GM19238 (cell line): ENCODE measurements around the gene FAM107A.

Experiments
- DNase-seq: peaks from one replicate; pipeline ENCODE4 v3.0.0; 2011; ENCODE audit warnings: low spot score; ENCODE audit not compliant: insufficient read length

FAM107A gene

DNA sequence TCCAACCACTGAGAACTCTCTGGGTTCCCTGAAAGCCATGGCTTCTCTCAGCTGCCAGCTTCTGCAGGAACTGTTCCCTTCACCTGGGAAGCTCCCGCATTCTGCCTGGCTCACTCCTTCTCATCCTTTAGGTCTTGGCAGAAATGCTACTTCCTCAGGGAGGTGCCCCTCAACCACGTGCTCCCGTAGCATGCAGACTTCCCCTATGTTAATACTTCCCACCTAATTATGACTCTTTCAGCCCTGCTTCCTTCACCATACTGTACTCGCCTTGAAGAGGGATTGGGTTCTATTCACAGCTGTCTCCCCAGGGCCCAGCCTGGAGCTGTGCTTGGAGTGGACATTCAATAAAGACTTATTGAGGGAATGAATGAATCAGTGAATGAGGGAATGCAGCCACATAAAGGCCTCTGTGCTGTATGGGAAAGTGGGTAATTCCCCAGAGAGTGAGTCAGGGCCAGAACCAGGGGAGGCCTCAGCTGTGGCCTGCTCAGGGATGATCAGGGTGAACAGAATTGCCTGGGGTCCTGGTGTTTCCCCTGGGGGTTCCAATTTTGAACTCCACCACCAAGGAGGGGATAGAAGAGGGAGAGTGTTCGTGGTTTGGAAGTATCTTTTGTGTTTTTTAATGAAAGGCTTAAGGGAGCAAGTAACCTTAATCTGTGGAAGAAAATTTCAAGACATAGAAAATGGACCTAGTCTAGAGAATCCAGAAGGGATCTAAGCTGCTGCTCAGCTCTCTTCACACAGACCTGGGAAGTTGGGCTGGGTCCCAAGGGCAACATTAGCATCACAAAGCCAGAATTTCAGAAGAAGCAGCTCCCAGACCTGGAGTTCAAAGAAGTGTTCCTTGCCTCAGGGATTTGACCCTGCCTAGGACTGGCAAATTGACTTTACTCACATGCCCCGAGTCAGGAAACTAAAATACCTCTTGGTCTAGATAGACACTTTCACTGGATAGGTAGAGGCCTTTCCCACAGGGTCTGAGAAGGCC, 14.6 kb upstream of the FAM107A start:
- DNase-seq = no peak

DNA sequence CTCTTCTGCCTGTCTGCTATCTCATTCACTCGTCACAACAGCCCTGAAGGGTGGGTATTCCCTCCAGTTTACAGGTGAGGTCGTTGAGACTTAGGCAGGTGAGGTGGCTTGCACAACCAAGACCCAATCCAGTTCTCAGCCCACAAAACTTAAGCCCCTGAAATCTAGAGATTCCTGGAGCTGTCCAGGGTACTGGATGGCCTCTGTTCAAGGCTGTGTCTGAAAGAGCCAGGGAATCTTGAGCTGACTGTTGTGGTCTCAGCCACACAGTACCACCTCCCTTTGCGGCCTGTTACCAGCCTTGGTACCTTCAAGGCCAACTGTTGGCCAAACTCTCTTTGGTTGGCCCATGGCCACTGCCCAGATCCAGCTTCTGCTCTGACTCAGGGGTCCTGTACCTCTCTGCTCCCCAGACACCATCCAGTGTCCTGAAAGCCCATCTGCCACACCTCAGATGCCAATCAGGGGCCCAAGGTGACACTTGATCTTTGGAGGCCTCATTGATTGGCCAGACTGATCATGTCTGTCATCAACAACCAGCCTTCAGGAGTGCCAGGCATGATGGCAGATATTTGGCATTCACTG, 10.9 kb upstream of the FAM107A start:
- DNase-seq = no peak

DNA sequence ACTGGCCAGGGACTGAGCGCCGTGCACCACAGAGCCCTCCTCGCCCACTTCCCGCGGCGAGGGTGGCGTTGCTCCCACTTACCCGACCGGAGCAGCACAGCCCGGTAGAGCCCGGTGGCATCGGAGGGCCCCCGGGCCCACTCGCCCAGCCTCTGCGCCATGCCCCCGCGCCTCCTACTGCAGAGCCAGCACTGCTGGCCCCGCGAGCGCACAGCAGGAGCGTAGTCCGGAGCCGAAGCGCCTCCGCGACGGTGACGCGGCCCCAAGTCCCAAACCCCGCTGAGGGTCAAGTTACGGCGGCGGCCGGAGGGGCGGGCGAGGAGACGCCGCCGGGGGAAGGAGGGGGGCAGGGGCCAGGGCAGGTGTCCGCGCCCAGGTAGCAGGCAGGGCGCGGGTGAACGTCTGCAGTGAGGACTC, 9.6 kb upstream of the FAM107A start:
- DNase-seq = no peak

DNA sequence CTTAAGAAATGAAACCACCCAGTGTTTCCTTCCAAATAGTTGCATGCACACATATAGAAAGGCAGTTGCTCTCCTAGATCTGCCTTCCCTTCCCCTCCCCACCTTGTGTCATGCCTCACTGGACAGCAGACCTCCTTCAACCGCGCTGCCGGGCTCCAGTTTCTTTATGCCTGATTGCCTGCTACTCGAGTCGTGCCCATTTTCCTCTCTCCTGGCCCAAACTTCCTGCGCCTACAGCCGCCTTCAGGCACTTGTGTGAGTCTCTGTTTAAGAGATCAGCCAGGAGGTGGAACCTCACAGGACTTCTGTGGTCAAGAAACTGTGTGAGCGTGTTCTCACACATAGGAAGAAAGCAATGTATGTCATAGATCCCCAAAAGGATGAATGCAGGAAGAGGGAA, 8.8 kb upstream of the FAM107A start:
- no peak for DNase-seq

DNA sequence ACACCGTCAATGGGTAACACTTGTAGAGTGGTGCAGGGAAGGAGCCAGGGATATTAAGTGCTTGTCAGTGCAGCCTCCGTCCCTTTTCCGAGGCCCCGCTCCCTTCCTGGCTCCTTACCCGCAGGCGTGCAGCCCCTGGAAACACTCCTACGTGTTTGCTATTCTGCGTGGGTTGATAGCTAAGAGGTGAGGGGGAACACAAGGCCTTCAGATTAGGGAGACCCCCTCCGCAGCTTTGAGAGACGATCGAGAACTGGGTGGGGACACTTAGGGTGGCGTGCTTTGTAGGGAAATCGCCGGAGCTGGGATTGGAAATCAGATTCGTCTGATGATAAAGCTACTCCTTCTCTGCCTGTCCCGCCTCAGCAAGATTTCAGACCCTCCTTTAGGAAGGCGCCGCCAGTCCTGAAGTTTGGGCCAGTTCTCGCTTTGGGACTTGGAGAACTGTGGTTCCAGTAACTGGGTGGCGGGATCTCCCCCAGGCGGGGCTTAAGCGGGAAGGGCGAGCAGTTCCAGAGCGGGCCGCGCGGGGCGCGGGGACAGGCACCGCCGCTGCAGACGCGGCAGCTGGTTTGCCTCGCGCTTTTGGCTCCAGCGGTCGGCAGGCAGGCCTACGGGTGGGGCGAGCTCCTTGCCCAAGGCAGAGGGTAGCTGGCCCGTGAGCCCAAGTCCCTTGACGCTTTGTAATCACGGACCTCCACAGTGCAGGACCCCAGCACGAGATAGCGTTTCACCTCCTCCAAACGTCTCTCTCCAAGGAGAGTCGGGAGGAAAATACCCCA, 8.0 kb upstream of the FAM107A start:
- peak; percentile 80 for DNase-seq

DNA sequence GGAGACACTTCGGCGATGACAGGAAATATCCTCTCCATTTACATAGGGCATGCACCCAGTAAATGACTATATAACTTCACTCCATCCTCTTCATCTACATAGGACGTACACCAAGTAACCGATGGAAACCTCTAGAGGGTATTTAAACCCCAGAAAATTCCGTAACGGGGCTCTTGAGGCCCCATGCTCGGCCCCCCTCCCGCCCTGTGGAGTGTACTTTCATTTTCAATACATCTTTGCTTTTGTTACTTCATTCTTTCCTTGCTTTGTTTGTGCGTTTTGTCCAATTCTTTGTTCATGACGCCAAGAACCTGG, 7.5 kb upstream of the FAM107A start:
- no peak for DNase-seq

DNA sequence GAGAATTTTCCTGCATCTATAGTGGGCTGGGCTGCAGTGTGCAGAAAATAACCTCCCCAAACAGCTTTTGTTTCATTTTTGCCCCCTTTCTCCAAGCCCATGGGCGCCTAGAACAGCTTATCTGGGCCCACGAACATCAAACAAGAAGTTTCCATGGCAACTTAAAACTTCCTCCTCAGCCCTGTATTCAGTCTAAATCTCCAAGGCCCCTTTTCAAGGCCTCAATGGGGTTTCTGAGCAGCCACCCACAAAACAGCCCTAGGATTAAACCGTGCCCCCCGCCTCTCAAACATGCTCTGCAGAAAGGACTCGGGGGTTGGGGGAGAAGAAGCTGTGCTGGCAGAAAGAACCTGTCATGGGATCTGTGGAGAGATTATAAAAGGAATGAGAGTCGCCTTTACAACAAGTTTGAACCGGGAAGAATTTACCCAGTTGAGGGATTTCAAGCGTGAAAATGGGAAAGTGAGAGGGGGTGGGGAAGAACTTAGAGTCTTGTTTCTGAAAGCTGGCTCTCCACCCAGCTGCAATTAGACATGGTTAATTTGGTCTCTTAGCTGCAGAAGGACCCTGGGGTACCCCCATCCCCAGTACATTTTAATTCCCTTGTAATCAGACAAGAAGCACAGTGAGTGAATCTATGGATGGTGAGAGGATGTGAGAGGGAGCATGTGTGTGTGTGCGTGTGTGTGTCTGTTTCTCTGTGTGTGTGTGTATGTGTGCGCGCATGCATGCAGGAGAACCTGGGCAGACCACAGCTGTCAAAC, 4.3 kb upstream of the FAM107A start:
- DNase-seq = no peak

DNA sequence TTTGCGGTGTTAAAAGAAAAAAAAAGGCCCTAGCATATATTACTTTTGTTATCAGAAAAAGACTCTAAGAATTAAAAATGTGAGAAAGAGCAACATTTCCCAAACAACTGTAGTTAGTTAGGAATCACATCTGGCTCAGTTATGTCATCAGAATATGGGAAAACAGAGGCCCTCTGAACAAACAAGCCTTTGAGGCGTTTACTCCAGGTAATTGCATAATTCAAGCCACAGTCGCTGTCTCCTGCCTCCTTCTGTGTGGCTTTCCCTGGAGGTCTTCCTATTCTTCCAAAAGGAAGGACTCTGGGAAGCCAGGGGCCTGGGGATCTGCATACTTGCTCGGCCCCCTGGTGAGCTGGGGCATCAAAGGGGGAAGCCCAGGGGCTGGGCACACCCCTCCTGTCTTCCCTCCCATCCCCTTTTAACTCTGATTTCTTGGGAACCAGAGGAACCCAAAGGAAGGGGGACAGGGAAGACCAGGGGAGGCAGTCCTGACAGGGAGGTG, 3.7 kb upstream of the FAM107A start:
- no peak for DNase-seq

DNA sequence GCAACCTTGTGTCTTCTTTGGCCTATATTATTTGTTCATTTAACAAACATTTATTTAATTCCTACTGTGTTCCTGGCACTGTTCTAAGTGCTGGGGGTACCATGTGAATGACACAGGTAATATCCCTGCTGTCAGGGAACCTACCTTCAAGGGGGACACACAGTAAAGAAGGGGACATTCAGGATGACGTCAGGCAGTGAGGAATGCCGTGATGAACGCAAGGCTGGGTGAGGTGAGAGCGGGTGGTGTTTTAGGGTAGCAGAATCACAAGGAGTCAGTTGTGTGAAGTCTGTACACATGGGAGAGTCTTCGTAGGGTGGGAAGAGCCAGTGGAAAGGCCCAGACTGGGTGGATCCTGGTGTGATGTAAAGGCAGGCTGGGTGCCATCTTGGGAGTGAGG, 1.7 kb upstream of the FAM107A start:
- no peak for DNase-seq

DNA sequence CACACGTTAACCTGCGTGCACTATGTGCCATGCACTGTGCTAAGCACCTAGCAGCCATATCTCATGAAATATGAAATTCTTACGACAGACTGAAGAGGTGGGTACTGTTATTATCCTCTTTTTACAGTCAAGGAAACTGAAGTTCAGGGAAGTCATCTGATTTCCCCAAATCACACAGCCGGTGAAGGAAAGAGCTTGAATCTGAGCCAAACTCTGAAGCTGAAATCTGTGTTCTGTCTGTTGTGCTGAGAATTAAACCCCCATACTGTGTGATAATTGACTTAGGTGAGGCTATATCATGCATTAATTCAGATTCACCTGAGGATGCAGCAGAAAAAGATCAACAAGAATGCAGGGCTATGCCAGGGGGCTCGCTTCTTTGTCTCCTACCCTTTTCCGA, 475 bp downstream of the FAM107A start:
- DNase-seq = no peak

DNA sequence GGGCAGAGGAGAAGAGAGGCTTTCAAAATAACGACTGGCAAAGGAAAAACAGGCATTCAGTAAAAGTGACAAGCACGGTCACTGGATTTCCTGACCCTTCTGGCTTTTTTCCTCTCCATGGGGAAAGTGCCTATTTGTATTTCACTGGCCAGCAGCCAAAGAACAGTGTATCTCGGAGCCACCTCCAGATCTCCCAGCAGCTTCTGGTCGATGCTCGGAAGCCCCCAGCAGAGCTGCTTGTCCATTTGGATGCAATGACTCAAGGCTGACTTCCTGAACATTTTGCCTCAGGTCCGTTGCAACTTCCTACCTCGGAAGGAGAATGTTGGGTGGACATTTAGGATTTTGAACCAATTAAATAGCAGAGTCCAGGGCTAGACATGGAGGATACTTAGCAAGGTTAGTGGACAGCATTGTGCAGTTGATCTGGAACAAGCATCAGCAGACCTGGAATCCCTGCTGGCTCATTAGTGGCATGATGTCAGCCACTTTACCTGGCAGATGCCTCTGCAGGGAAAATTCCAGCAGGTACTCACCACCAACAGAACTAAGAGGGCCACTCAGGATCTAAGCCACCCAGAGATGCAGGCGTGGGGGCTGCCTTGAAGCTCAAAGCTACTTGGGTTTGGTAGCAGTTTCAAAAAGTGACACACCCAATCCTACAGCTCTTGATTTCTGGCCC, 1.1 kb downstream of the FAM107A start:
- no peak for DNase-seq

DNA sequence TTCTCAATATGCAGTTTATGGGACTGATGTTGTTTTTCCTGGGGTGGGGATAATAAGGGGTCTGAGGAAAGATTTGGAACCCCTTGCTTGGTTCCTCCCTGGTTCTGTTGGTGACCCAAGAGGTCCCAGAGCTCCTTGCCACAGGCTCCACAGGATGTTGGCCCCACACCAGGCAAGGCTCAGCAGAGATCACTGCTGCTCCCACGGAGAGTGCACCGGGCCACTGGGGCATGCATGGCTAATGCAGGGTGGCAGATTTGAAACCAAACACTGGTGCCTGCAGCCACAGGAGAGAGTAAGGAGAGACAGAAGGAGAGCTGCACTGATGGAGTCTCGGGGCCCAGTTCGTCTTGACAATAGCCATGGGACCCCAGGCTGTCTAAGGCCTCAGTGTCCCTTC, 2.5 kb downstream of the FAM107A start:
- no peak for DNase-seq

DNA sequence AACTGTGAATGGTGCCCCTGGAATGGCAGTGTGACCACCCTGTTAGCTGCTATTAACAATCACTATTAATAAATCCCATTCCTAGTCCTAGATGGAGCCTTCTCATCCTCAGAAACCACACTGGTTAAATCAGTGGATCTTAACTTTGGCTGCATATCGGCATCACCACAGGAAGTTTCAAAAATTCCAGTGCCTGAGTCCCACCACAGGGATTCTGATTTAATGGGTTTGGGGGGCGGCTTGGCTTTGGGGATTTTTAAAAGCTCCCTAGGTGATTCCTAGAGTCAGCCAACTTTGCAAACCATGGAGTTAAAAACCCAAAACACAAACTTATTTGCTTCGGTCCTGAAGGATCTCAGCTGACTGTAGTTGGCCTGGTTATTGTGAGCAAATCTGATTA, 3.1 kb downstream of the FAM107A start:
- no peak for DNase-seq

DNA sequence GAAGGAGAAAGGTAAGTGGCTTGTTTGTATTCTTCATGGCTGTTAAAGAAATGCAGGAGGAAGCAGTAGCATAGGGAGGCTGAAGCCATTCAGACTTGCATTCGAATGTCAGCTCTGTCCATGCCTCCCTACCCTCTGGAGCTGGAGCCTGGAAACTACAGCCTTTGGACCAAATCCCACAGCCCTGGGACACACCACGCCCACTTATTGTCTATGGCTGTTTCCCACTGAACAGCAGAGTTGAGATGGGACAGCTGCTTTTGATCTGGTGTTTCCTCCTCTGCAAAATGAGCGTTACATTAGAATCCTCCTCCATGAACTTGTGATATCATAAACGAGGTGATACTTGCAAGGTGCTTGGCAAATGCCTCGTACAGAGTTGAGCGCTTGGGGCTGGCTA, 3.6 kb downstream of the FAM107A start:
- no peak for DNase-seq

DNA sequence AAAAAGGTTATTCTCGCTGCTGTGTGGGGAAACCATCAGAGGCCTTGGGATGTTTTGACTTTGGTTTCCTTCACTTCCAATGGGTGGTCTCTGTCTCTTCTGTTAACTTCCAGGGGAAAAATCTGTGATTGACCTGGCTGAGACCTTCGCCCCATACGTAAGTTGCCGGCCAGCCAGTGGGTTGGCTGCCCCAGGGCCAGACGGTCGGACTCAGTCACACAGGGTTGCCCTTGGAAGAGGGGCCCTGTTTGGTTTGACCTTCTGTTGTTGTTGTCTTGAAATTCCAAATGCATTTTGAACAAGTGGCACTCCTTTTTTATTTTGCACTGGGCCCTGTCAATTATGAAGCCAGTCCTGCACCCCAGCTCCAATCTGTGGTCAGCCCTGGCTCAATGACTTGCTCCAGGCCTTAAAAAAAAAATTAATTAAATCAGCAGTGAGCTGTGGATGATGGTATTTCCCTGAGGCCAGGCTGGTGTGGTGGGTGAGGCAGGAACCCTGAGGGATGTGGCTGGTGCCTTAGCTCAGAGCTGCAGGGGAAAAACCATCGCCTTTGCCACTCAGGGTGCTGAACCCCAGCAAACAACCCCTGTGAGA, 4.5 kb downstream of the FAM107A start:
- no peak for DNase-seq

DNA sequence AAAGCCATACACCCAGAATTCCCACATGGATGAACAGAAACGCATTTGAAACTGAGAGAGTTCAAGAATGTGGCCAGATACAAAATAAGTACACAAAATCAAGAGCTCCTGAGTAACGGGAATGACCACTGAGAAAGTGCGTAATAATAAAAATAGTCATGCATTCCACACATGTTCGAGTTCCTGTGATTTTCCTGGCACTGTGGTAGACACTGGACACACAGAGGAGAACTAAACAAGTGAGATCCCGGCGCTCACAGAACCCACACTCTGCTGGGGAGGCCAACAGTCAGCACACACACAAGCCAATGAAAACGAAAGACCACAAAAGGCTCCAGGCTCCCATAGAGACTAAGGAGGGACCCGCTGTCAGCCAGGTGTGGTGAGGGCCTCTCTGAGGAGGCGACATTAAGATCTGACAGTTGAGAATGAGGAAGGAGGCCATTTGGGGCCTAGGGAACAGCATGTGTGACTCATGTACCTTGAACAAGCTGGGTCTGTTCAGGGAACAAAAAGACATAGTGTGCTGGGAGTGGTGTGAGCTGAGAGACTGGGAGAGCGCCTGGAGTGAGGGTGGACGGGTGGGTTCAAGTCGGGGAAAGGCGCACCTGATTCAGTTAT, 5.1 kb downstream of the FAM107A start:
- no peak for DNase-seq

DNA sequence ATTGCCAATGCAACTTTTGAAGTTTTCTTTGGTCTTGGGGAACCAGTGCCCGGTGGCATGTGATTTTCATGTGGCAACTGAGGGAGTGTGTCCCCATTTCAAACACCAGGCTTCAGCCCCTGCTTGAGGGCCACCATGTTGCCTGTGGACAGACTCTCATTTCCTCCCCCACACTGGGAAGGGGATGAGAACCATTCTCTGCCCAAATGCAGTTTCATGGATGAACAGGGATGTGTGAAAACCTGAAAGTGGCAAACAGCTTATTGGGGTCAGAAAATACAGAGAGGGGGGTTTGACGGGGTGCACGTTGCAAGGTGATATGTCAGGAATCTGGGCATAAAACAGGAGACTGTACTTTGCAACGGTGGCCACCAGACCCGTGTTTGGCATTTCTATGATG, 6.3 kb downstream of the FAM107A start:
- no peak for DNase-seq

DNA sequence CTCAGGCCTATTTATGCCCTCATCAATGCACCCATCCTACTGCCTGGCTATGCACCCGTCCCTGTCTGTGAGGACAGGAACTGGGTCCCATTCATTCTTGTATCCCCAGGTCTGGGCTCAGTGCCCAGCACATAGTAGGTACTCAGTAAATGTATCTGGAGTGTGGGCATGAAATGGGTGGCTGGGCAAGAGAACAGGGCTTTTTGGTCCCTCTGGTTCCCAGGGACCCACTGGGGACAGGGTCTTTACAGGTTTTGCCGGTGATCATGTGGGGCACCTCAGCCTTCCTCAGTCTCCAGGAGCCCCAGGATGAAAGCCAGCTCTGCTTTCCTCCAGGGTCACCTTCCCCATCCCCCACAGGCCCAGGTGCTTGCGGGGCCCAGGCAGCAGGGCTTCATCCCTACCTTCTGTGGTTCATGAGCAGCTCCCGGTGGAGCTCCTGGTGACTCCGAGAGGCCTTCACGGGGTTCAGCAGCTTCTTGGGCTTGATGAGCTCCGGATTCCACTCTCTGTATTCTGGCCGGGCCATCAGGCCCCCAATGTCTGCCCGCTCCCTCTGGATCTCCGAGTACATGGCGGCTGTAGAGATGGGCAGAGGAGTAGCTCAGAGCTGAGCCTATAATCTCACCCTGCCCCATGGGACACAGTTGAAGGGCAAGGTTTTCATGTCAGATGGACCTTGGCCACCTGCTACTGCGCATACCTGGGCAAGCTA, 7.7 kb downstream of the FAM107A start:
- DNase-seq = no peak

DNA sequence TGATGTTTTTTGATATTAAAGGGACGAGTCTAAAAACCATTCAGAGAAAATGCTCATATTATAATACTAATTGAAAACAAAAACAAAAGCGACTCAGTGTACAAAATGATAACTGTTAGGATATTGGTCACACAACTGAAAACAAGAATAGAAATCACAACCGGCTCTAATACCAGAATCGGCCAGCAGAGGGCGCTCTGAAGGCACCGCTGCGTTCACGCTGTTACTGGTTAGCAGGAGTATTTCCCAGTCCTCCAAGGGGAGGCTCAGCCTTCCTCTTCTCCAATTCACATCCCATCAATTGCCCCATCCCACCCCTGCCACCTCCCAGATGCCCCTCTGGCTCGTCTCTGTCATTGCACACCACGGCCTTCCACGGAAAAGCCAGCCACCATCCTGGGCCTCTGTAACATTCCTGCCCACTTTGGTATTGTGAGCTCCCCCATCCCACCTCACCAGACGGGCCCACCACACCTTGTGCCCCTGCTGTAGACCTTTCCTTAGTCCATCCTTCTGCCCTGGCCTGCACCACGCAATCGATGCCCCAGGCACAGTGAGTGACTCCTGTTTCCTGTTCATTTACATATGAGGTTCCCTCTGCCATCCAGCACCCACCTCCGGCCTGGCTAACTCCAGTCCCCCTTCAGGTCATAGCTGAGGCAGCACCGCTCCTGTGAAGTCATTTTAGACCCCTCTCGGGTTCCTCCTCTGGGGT, 8.5 kb downstream of the FAM107A start:
- DNase-seq = peak; percentile 21
